K562 (cell line): ENCODE results near the gene B3GALT6. TPM values are rescaled to one million over a fixed set of nuclear protein-coding genes. Genes with fewer than 3 reads are reported as not detected.

Source experiments
- CC2D1A ChIP-seq: fragments of 450-650 bp; IDR thresholded peaks from 2 replicates; pipeline ENCODE4 v1.6.1; 2017; ENCODE audit warnings: mild to moderate bottlenecking
- CHD1 ChIP-seq: fragments of 200-600 bp; sonication (generic); IDR thresholded peaks from one replicate; pipeline ENCODE4 v1.6.1; 2012; ENCODE audit warnings: mild to moderate bottlenecking, moderate library complexity, low read length, inconsistent platforms
- ESRRA ChIP-seq: fragments of 450-650 bp; IDR thresholded peaks from 2 replicates; pipeline ENCODE4 v1.6.1; 2014; ENCODE audit warnings: low read depth, mild to moderate bottlenecking, moderate library complexity, borderline replicate concordance
- FIP1L1 ChIP-seq: fragments of 200-400 bp; formaldehyde crosslinking; IDR thresholded peaks from 2 replicates; pipeline ENCODE4 v1.6.1; 2018; ENCODE audit warnings: mild to moderate bottlenecking, low read depth, low read length; ENCODE audit not compliant: poor library complexity, severe bottlenecking
- HDGF ChIP-seq: fragments of 450-650 bp; IDR thresholded peaks from 2 replicates; pipeline ENCODE4 v1.6.1; 2016
- MAFG ChIP-seq: fragments of 450-650 bp; conservative IDR thresholded peaks from 2 replicates; pipeline ENCODE4 v1.6.1; 2016; ENCODE audit warnings: missing genetic modification characterization, missing compliant biosample characterization
- MAFK ChIP-seq: IDR thresholded peaks from 2 replicates; pipeline ENCODE4 v1.6.1; 2011; ENCODE audit warnings: low read length, improper control_type of control experiment
- MCM3 ChIP-seq: fragments of 450-650 bp; IDR thresholded peaks from 2 replicates; pipeline ENCODE4 v1.6.1; 2016
- NFATC3 ChIP-seq: fragments of 450-650 bp; IDR thresholded peaks from 2 replicates; pipeline ENCODE4 v1.6.1; 2017; ENCODE audit warnings: mild to moderate bottlenecking
- NKRF ChIP-seq: fragments of 450-650 bp; IDR thresholded peaks from 2 replicates; pipeline ENCODE4 v1.6.1; 2016; ENCODE audit warnings: borderline replicate concordance
- PKNOX1 ChIP-seq: fragments of 450-650 bp; IDR thresholded peaks from 2 replicates; pipeline ENCODE4 v1.6.1; 2016
- PTTG1 ChIP-seq: fragments of 450-650 bp; IDR thresholded peaks from 2 replicates; pipeline ENCODE4 v1.6.1; 2016; ENCODE audit warnings: low read depth, mild to moderate bottlenecking, missing genetic modification characterization, missing compliant biosample characterization
- polyA plus RNA-seq, 8 experiments: library from polyadenylated mRNA; depleted of rRNA in 4 of 8; stranded (reverse) in 5 of 8; unstranded in 3 of 8; fragments of >200 nt; fragmentation: Nextera tagmentation in 2 of 8; fragmentation: Illumina TruSeq in 1 of 8; extraction: Ambion mirVana in 2 of 8; extraction: Trizol in 1 of 8; gene quantifications; 2 replicates each; pipeline versions ENCODE4 v1.2.1 to v1.2.3, GENCODE V29; 2011 to 2014; ENCODE audit warnings: inconsistent platforms in 1 of 8, missing spikeins in 1 of 8
- total RNA-seq, 7 experiments: library from RNA; depleted of rRNA in 6 of 7; stranded (reverse); fragments of >200 nt in 6 of 7; fragmentation: Illumina TruSeq in 2 of 7; extraction: Trizol in 2 of 7; gene quantifications; 2 replicates each; pipeline versions ENCODE4 v1.2.1 to v1.2.3, GENCODE V29; 2011 to 2021; ENCODE audit warnings: low replicate concordance in 1 of 7
- TF ChIP-seq, protein P1 (sequence below), 2 experiments: fragments of 450-650 bp; formaldehyde crosslinking in 1 of 2; IDR thresholded peaks; 2 replicates each; pipeline versions ENCODE4 v1.4.0 to v1.6.1; 2014 to 2020; ENCODE audit warnings: mild to moderate bottlenecking in 2 of 2, borderline replicate concordance in 1 of 2, low read depth in 1 of 2
- TF ChIP-seq, protein P2 (sequence below): sonication (generic); formaldehyde crosslinking; IDR thresholded peaks from 2 replicates; pipeline ENCODE4 v1.9.0; 2022; ENCODE audit warnings: mild to moderate bottlenecking, missing genetic modification reagents
- TF ChIP-seq, protein P3 (sequence below): IDR thresholded peaks from 3 replicates; pipeline ENCODE4 v1.6.1; 2011; ENCODE audit warnings: borderline replicate concordance, mild to moderate bottlenecking; ENCODE audit not compliant: insufficient read length, insufficient read depth

The B3GALT6 gene
- total and polyA plus RNA-seq, 9 of the 15 experiments (the other 6 are each of a cell fraction or from before 2014, with no cell fraction given): 0.68 to 29.8 (median 9.9) TPM

GRCh38 chr1:1185101-1185765 lies 46.8 kb upstream of the B3GALT6 start (continued):
- TF ChIP-seq, protein P1, sequence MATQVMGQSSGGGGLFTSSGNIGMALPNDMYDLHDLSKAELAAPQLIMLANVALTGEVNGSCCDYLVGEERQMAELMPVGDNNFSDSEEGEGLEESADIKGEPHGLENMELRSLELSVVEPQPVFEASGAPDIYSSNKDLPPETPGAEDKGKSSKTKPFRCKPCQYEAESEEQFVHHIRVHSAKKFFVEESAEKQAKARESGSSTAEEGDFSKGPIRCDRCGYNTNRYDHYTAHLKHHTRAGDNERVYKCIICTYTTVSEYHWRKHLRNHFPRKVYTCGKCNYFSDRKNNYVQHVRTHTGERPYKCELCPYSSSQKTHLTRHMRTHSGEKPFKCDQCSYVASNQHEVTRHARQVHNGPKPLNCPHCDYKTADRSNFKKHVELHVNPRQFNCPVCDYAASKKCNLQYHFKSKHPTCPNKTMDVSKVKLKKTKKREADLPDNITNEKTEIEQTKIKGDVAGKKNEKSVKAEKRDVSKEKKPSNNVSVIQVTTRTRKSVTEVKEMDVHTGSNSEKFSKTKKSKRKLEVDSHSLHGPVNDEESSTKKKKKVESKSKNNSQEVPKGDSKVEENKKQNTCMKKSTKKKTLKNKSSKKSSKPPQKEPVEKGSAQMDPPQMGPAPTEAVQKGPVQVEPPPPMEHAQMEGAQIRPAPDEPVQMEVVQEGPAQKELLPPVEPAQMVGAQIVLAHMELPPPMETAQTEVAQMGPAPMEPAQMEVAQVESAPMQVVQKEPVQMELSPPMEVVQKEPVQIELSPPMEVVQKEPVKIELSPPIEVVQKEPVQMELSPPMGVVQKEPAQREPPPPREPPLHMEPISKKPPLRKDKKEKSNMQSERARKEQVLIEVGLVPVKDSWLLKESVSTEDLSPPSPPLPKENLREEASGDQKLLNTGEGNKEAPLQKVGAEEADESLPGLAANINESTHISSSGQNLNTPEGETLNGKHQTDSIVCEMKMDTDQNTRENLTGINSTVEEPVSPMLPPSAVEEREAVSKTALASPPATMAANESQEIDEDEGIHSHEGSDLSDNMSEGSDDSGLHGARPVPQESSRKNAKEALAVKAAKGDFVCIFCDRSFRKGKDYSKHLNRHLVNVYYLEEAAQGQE (IDR thresholded peaks at IDR 0.05; ENCODE audit: borderline replicate concordance): no peak
- TF ChIP-seq, protein P1 (CRISPR knock-in tag; IDR thresholded peaks at IDR 0.05; ENCODE audit: low read depth): no peak
- no peak for TF ChIP-seq PKNOX1
- peak; percentile 31; the same call in 1 of the 2 replicates for TF ChIP-seq ESRRA
- TF ChIP-seq NKRF: no peak
- TF ChIP-seq MAFG: no peak
- TF ChIP-seq MAFK: no peak
- TF ChIP-seq, protein P2, sequence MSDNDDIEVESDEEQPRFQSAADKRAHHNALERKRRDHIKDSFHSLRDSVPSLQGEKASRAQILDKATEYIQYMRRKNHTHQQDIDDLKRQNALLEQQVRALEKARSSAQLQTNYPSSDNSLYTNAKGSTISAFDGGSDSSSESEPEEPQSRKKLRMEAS (CRISPR knock-in tag): peak; percentile 47; the same call in 1 of the 2 replicates
- TF ChIP-seq FIP1L1: no peak
- TF ChIP-seq CC2D1A: no peak
- TF ChIP-seq PTTG1 (tag): no peak
- TF ChIP-seq MCM3: no peak
- TF ChIP-seq NFATC3: no peak
- no peak for TF ChIP-seq CHD1
- TF ChIP-seq HDGF: no peak; the same call in 1 of the 2 replicates
- TF ChIP-seq, protein P3, sequence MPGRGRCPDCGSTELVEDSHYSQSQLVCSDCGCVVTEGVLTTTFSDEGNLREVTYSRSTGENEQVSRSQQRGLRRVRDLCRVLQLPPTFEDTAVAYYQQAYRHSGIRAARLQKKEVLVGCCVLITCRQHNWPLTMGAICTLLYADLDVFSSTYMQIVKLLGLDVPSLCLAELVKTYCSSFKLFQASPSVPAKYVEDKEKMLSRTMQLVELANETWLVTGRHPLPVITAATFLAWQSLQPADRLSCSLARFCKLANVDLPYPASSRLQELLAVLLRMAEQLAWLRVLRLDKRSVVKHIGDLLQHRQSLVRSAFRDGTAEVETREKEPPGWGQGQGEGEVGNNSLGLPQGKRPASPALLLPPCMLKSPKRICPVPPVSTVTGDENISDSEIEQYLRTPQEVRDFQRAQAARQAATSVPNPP: no peak
